Stimulated activated CD8-positive, alpha-beta memory T cell treated with anti-CD3 and anti-CD28 coated beads, Interleukin-15, amount 100 ng/mL, for 24 hours (primary cell): ENCODE measurements around the gene HSP90B1.

Experiments used
- DNase-seq: peaks from one replicate; pipeline ENCODE4 v3.0.0-alpha.2; 2020; ENCODE audit warnings: low read depth

The HSP90B1 gene

GRCh38 chr12:103929784-103930033 lies 501 bp upstream of the HSP90B1 start:
- DNase-seq, result no peak

- no peak for DNase-seq
Measured at GRCh38 chr12:103930787-103931735, 851 bp downstream of the HSP90B1 start.

DNA sequence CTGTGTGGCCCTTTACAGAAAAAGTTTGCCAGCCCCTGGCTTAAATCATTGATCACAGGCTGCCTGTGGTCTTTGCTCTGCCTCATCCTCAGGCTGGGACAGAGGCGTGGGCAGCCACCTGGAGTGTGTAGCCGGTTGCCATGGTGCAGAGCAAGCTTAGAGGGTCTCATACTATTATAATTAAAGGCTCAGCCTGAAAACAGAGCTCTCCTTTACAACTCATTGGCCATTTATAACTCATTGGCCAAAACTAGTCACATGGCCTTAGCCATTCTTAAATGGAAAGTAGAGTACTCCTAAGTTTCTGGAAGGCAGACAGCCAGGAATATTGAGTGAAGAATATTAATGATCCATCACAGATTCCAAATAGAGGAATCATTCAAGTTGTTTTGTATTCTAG lies 3.0 kb downstream of the HSP90B1 start:
- no peak for DNase-seq

- no peak for DNase-seq
Measured at GRCh38 chr12:103936679-103937078, 6.5 kb downstream of the HSP90B1 start.

- DNase-seq, result no peak
Measured at GRCh38 chr12:103944964-103945363, 14.8 kb downstream of the HSP90B1 start.

DNA sequence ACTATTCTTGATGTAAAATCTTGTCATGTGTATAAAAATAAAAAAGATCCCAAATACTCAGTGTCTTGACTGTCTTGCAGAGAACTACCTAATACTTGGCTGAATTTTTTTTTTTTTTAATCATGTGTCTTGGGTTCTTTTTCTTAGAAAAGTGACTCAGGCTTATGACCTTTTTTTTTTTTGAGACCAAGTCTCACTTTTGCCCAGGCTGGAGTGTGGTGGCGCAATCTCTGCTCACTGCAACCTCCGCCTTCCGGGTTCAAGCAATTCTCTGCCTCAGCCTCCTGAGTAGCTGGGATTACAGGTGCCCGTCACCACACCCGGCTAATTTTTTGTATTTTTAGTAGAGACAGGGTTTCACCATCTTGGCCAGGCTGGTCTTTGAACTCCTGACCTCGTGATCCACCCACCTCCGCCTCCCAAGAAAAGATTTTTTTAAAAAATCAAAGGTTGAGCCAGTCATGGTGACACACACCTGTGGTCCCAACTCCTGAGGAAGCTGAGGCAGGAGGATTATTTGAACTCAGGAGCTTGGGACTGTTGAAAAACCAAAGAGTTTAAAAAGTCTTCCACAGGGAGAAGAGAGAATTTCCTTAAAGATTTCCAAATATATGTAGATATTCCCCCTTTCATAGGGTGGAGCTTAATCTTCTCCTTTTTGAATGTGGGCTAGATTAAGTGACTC lies 17.8 kb downstream of the HSP90B1 start:
- DNase-seq, result no peak

DNA sequence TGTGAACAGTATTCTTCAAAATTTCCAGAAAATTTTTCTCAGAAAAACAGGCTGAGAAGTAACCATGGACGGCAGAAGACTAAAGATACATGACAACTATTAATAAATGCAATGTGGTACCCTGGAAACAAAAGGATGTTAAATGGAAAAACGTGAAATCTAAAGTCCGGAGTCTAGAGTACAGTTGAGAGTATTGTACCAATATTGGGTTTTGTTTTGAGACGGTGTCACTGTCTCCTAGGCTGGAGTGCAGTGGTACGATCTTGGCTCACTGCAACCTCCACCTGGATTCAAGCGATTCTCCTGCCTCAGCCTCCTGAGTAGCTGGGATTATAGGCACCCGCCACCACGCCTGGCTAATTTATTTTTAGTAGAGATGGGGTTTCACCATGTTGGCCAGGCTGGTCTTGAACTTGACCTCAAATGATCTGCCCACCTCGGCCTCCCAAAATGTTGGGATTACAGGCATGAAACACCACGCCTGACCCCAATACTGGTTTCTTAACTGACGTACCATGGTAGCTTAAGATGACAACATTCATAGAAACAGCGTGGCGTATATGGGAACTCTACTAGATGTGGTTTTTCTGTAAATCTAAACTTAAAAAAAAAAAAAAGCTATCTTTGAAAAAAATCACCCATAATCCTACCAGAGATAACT lies 18.7 kb downstream of the HSP90B1 start:
- no peak for DNase-seq

GRCh38 chr12:103952497-103952896 lies 22.3 kb downstream of the HSP90B1 start:
- DNase-seq, result no peak

DNA sequence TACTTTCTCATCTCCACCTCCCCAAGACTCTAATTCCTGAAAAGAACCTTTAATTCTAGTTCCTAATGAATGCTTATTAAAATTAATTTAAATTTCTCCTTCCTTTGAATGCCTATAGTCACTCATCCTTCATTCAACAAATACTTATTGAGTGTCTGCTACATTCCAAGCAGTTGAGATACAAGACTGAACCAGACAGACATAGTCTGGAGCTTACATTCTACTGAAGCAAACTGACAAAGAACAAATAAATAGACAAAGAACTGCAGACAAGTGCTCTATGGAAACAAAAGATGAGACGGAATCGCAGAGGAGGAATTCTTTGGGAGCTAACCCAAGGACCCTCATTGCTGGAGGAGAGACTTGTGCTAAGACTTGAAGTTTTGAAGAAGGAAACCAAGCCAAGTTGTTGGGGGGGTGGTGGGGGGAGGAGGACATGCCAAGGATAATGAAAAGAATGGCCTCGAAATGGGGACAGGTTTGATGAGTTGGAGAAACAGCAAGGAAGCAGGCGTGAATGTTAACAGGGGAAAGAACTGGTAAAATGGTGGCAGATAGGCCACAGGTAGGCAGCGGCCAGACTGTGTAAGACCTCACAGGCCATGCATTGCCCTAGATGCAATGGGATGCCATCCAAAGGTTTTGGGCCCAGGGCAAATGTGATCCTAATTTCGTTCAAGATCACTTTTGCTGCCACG lies 25.8 kb downstream of the HSP90B1 start:
- no peak for DNase-seq

DNA sequence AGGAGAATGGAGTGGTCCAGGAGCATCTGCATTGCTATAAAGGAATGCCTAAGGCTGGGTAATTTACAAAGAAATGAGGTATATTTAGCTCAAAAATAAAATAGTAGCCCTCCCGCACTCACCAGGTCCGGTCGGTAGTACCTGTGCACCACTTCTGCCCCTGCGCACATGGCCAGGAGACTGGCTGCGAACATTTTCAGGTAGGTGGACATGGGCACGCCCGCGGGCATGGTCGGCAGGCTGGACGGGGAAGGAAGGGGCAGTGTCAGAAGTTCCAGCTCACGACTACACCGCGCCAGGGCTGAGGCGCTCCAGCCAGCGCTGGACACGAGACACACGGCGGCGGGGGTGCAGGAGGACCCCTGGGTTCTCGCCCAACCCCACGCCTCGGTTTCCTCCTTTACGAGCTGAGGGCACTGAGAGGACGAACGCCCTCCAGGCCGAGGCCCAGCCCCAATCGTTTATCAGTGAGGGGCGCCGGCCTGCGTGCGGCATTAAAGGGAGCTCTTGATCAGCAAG lies 26.4 kb downstream of the HSP90B1 start:
- DNase-seq, result peak; percentile 12

- no peak for DNase-seq
Measured at GRCh38 chr12:103957865-103958388, 27.7 kb downstream of the HSP90B1 start.

DNA sequence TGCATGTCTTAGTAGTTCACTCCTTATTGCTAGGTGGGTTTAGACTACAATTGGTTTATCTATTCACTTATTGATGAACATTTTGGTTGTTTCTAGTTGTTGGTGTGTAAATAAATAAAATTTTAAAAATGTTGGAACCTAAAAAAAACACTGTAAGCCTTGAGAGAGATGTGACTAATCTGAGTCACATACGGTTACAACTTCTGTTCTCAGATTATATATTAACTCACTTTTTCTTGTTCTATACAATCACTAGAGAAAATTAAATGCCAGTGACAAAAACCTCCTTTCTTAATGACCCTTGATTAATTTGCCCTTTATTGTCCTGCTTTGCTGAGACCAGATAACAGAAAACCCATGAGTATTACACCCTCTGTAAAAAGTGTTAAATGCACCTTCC lies 28.4 kb downstream of the HSP90B1 start:
- DNase-seq, result no peak

- DNase-seq, result no peak
Measured at GRCh38 chr12:103960616-103961227, 30.5 kb downstream of the HSP90B1 start.

DNA sequence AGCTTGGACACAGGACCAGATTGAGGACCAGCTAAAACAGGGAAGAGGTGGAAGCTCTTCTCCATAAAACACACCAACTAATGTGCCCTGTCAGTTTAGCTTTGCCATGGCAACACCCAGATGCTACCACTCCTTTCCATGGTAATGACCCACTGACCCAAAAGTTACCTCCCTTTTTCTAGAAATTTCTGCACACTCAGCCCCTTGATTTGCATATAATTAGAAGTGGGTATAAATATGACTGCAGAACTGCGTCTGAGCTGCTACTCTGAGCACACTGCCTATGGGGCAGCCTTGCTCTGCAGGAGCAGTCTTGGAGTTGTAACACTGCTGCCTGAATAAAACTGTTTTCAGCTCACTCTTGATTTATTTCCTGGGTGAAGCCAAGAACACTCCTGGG lies 32.3 kb downstream of the HSP90B1 start:
- DNase-seq, result no peak

GRCh38 chr12:103964805-103965204 lies 34.6 kb downstream of the HSP90B1 start:
- no peak for DNase-seq

GRCh38 chr12:103965255-103965589 lies 35.0 kb downstream of the HSP90B1 start:
- DNase-seq, result no peak

GRCh38 chr12:103965590-103966504 lies 35.6 kb downstream of the HSP90B1 start, which contains the start of gene TDG:
Gene TDG (plus strand): TSS chr12:103965872. CDS start chr12:103966038, 166 bp downstream.
- DNase-seq, result peak; percentile 84

DNA sequence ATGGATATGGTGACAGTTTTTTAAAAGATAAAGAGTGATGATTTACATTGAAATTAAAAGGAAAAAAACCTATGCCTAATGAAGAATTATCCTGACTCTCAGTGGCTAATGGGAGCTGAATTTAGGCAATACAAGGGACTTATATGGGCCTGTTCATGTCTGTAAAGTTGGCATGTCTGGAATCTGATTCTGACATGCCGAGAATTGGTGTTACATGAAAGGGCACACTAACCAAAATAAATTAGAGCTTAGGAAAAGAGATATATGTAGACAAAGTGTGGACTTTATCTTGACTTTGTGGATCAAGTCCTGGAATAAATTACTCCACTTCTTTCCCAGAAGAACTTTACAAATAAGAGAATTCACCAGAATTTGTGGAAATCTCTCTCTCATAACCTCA lies 36.5 kb downstream of the HSP90B1 start:
- no peak for DNase-seq

DNA sequence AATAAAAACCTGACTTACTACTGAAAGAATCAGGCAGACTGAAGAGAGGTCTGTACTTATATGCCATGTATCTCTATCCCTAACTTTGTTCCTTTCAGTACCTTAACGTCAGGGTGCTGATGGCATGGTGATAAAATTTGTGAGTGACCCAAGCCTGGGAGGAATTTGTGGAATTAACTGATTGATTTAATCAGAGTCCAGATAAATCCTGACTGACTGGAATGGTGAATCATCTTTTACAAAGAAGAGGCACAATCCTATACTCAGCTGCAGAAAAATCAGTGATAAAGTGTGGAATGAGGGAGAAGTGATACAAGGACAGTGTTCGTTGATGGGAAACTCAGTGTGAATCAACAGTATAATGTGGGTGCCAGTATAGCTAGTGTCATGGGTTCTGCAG lies 39.2 kb downstream of the HSP90B1 start:
- no peak for DNase-seq

- DNase-seq, result no peak
Measured at GRCh38 chr12:103973909-103974308, 43.7 kb downstream of the HSP90B1 start.
